H1 (cell line): Measurements from ENCODE around the gene KCNQ1OT1. TPM values are rescaled to one million over a fixed set of nuclear protein-coding genes. Genes with fewer than 3 reads are reported as not detected.

Source experiments
- BACH1 ChIP-seq: IDR thresholded peaks from 2 replicates; pipeline ENCODE4 v1.6.1; 2012; ENCODE audit warnings: low read length, improper control_type of control experiment
- BCL11A ChIP-seq, 2 experiments: IDR thresholded peaks; one replicate each; pipeline ENCODE4 v1.6.1; 2011; ENCODE audit warnings: low read depth in 2 of 2, low read length in 2 of 2, mild to moderate bottlenecking in 2 of 2
- BRCA1 ChIP-seq: IDR thresholded peaks from 2 replicates; pipeline ENCODE4 v1.6.1; 2012; ENCODE audit warnings: low read depth, low read length, improper control_type of control experiment
- FOSL1 ChIP-seq: IDR thresholded peaks from 2 replicates; pipeline ENCODE4 v1.6.1; 2011; ENCODE audit warnings: mild to moderate bottlenecking, low read depth, low read length, moderate library complexity; ENCODE audit not compliant: insufficient read depth
- GTF2F1 ChIP-seq: IDR thresholded peaks from 2 replicates; pipeline ENCODE4 v1.6.1; 2012; ENCODE audit warnings: low read depth, low read length, improper control_type of control experiment, borderline replicate concordance
- HDAC6 ChIP-seq: IDR thresholded peaks from one replicate; pipeline ENCODE4 v1.7.1; 2012; ENCODE audit warnings: low read depth, mild to moderate bottlenecking, inconsistent platforms, low read length, moderate library complexity
- KDM4A ChIP-seq: IDR thresholded peaks from one replicate; pipeline ENCODE4 v1.7.1; 2012; ENCODE audit warnings: low read depth, mild to moderate bottlenecking, moderate library complexity, low read length, inconsistent platforms; ENCODE audit not compliant: severe bottlenecking
- KDM5A ChIP-seq: fragments of 200-600 bp; IDR thresholded peaks from 2 replicates; pipeline ENCODE4 v1.7.1; 2012; ENCODE audit warnings: mild to moderate bottlenecking, low read length, inconsistent platforms, mixed read lengths
- PHF8 ChIP-seq: fragments of 200-600 bp; sonication (generic); conservative IDR thresholded peaks from 2 replicates; pipeline ENCODE4 v1.7.1; 2012; ENCODE audit warnings: low read depth, mild to moderate bottlenecking, inconsistent platforms, low read length, moderate library complexity
- RAD21 ChIP-seq, 2 experiments: IDR thresholded peaks in 1 of 2; conservative IDR thresholded peaks in 1 of 2; 2 replicates each; pipeline ENCODE4 v1.6.1; 2011; ENCODE audit warnings: low read depth in 2 of 2, low read length in 2 of 2, improper control_type of control experiment in 1 of 2, inconsistent platforms in 1 of 2, mild to moderate bottlenecking in 1 of 2, moderate library complexity in 1 of 2
- RXRA ChIP-seq: IDR thresholded peaks from 2 replicates; pipeline ENCODE4 v1.6.1; 2011; ENCODE audit warnings: low read depth, mild to moderate bottlenecking, low read length, moderate library complexity; ENCODE audit not compliant: insufficient read depth
- SIRT6 ChIP-seq: IDR thresholded peaks from one replicate; pipeline ENCODE4 v1.7.1; 2012; ENCODE audit warnings: low read length, inconsistent platforms
- SP2 ChIP-seq: IDR thresholded peaks from 2 replicates; pipeline ENCODE4 v1.6.1; 2012; ENCODE audit warnings: mild to moderate bottlenecking, low read length, inconsistent platforms
- SUZ12 ChIP-seq: fragments of 200-600 bp; sonication (generic); IDR thresholded peaks from 2 replicates; pipeline ENCODE4 v1.6.1; 2012; ENCODE audit warnings: mild to moderate bottlenecking, inconsistent platforms, low read length, moderate library complexity, mixed read lengths
- TAF1 ChIP-seq: IDR thresholded peaks from 2 replicates; pipeline ENCODE4 v1.6.1; 2011; ENCODE audit warnings: mild to moderate bottlenecking, low read depth, low read length
- TCF12 ChIP-seq: IDR thresholded peaks from 2 replicates; pipeline ENCODE4 v1.6.1; 2011; ENCODE audit warnings: low read depth, mild to moderate bottlenecking, low read length
- YY1 ChIP-seq: IDR thresholded peaks from 2 replicates; pipeline ENCODE4 v1.6.1; 2011; ENCODE audit warnings: low read depth, mild to moderate bottlenecking, low read length
- polyA plus RNA-seq, 7 experiments: library from polyadenylated mRNA; depleted of rRNA in 3 of 7; stranded (reverse) in 5 of 7; unstranded in 2 of 7; fragments of >200 nt in 5 of 7; fragments of 200-250 nt in 2 of 7; gene quantifications; 1 replicate in 5 of 7; 2 replicates in 1 of 7; 4 replicates in 1 of 7; pipeline versions ENCODE4 v1.2.1 to v1.2.3, GENCODE V29; 2011 to 2013; ENCODE audit warnings: missing spikeins in 2 of 7, mixed read lengths in 2 of 7
- total RNA-seq: library from RNA; stranded (reverse); fragmentation: NEBNext Ultra II Directional; extraction: Animal tissue kit (Norgen Biotek cat#: 25700); gene quantifications from 2 replicates; pipeline ENCODE4 v1.2.1, GENCODE V29; 2021
- TF ChIP-seq, protein P1 (sequence below): IDR thresholded peaks from 2 replicates; pipeline ENCODE4 v1.6.1; 2012; ENCODE audit warnings: low read length, inconsistent platforms
- TF ChIP-seq, protein P2 (sequence below), 3 experiments: IDR thresholded peaks; 1 replicate in 2 of 3; 2 replicates in 1 of 3; pipeline versions ENCODE4 v1.5.1 to v1.6.1; 2011; ENCODE audit warnings: low read length in 3 of 3, mild to moderate bottlenecking in 3 of 3, inconsistent platforms in 2 of 3, low read depth in 1 of 3, moderate library complexity in 1 of 3; ENCODE audit not compliant: insufficient read depth in 1 of 3; ENCODE audit errors: control extremely low read depth in 1 of 3

The KCNQ1OT1 gene
- total and polyA plus RNA-seq, 2 of the 8 experiments (the other 6 are each of a cell fraction or from before 2014, with no cell fraction given) = 0.21 to 1.2 TPM

DNA sequence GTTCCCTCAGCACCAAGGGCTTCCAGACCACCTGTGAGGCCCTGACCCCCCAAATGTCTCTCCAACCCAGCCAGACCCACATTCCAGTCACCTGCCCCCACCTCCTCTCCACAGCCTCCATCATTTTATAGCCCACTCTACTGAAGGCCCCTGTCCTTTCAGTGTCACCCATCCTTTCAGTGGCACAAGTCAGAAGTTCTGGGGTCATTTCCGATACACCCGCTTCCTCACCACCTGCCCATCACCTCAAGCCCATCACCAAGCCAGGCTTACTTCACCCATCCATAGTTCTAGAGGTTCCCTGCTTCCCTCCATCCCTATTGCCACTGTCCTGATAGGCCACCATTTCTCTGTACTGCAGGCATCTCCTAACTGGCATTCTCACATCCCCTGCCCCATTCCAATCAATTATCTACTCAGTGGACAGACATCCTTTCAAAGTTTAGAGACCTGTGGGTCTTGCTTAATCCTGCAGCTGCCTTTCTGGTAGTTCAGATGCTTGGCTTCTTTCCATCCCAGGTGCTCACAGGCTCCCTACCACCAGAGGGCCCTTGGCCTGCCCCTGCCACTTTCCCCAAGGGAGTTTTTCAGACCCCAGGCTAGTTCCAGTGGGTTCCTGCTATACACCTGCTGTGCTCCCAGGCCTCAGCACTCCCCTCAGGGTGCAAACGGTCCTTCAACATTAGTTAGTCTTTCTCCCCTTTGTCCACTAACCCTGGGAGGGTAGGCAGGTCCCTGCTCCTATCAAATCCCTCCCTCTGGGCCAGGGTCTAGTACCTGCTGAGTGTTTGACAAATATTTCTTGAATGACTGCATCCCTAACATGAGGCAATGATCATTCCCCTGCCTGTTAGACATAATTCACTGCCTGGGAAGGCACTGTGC lies 7.6 kb downstream of the KCNQ1OT1 start (continued):
- TF ChIP-seq RAD21 (IDR thresholded peaks at IDR 0.05 in 1 of 2, conservative IDR thresholded peaks at IDR 0.05 in 1 of 2; ENCODE audit: low read depth in 2 of 2, low read length in 2 of 2) (peak; percentile 45 to 65), BRCA1 (no peak), GTF2F1 (no peak), SP2 (no peak), HDAC6 (no peak), BACH1 (no peak), KDM5A (no peak), YY1 (no peak), RXRA (no peak), TAF1 (no peak), SIRT6 (no peak), PHF8 (no peak), SUZ12 (0 out of 2 replicates have a peak, but pooled peaks have one; percentile 18), BCL11A (IDR thresholded peaks at IDR 0.05; ENCODE audit: low read depth in 2 of 2, low read length in 2 of 2) (no peak), FOSL1 (no peak), TCF12 (peak; percentile 93), KDM4A (no peak)
- TF ChIP-seq, protein P1, sequence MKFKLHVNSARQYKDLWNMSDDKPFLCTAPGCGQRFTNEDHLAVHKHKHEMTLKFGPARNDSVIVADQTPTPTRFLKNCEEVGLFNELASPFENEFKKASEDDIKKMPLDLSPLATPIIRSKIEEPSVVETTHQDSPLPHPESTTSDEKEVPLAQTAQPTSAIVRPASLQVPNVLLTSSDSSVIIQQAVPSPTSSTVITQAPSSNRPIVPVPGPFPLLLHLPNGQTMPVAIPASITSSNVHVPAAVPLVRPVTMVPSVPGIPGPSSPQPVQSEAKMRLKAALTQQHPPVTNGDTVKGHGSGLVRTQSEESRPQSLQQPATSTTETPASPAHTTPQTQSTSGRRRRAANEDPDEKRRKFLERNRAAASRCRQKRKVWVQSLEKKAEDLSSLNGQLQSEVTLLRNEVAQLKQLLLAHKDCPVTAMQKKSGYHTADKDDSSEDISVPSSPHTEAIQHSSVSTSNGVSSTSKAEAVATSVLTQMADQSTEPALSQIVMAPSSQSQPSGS = 0 out of 2 replicates have a peak, but pooled peaks have one; percentile 44
- TF ChIP-seq, protein P2, sequence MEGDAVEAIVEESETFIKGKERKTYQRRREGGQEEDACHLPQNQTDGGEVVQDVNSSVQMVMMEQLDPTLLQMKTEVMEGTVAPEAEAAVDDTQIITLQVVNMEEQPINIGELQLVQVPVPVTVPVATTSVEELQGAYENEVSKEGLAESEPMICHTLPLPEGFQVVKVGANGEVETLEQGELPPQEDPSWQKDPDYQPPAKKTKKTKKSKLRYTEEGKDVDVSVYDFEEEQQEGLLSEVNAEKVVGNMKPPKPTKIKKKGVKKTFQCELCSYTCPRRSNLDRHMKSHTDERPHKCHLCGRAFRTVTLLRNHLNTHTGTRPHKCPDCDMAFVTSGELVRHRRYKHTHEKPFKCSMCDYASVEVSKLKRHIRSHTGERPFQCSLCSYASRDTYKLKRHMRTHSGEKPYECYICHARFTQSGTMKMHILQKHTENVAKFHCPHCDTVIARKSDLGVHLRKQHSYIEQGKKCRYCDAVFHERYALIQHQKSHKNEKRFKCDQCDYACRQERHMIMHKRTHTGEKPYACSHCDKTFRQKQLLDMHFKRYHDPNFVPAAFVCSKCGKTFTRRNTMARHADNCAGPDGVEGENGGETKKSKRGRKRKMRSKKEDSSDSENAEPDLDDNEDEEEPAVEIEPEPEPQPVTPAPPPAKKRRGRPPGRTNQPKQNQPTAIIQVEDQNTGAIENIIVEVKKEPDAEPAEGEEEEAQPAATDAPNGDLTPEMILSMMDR (IDR thresholded peaks at IDR 0.05; ENCODE audit: control extremely low read depth in 1 of 3, insufficient read depth in 1 of 3, low read depth in 1 of 3, low read length in 3 of 3) = peak; percentile 51 to 71 (median 67)
